Suprapubic skin (tissue), 3 donors: ENCODE data around the gene FAM174B.

Source experiments
- CTCF ChIP-seq, 2 donors: fragments of 200-600 bp in 1 of 2; fragments of 450-650 bp in 1 of 2; sonication (generic) in 1 of 2; IDR thresholded peaks; one replicate each; pipeline ENCODE4 v1.5.1; 2016 to 2019; ENCODE audit warnings: antibody characterized with exemption in 2 of 2, mild to moderate bottlenecking in 1 of 2, moderate library complexity in 1 of 2
- POLR2A ChIP-seq, 2 donors: fragments of 450-650 bp; IDR thresholded peaks; one replicate each; pipeline ENCODE4 v1.6.1; 2017; ENCODE audit warnings: antibody characterized with exemption in 2 of 2, mild to moderate bottlenecking in 2 of 2, moderate library complexity in 2 of 2

DNA sequence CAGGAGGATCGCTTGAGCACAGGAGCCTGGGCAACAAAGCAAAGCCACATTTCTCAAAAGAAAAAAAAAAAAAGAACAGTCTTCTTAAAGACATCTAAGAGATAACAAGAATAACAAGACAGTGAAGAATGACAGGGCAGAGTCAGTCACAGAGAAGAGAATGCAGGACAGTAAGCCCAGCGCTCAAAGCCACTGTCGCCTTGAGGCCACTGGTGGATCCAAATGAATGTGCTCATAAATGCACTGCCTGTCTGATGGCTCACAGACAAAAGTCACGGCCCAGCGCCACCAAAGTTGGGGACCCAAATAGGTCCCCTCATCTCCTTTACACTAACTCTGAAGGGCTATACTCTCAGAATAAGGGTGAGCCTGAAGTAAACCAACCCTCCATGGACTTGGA is 52.3 kb downstream of the FAM174B start:
- TF ChIP-seq CTCF (IDR thresholded peaks at IDR 0.05) (no peak), POLR2A (IDR thresholded peaks at IDR 0.05) (no peak)
